CD4-positive, alpha-beta T cell (primary cell): ENCODE results near the gene IER5. TPM values are rescaled to one million over a fixed set of nuclear protein-coding genes. Genes with fewer than 3 reads are reported as not detected.

Source experiments
- ATAC-seq: fragments of 200-7000 bp; cut with Tn5 transposase; one replicate; pipeline ENCODE4 v1.10.0; 2022; ENCODE audit warnings: mild to moderate bottlenecking; ENCODE audit not compliant: poor library complexity
- CTCF ChIA-PET: fragments of 350-600 bp; sonication (Branson Sonifier 250); formaldehyde crosslinking; loops from one replicate; lab custom pipeline; 2021; ENCODE audit warnings: antibody characterized with exemption, inconsistent platforms; lab: Charles Lee
- POLR2A ChIA-PET: fragments of 350-600 bp; sonication (Branson Sonifier 250); formaldehyde crosslinking; loops from one replicate; lab custom pipeline; 2021; ENCODE audit warnings: antibody characterized with exemption, inconsistent platforms; lab: Charles Lee
- DNase-seq, 14 experiments: peaks; one replicate each; pipeline ENCODE4 v3.0.0-alpha.2; 2013 to 2020; ENCODE audit warnings: mixed read lengths in 2 of 14
- H3K27ac ChIP-seq, 2 donors: one replicate each; pipeline versions ENCODE4 v1.5.1 to v1.7.0; 2013; ENCODE audit warnings: low read length in 2 of 2, low read depth in 1 of 2, mild to moderate bottlenecking in 1 of 2
- H3K27me3 ChIP-seq, 2 experiments: 1 replicate in 1 of 2; 2 replicates in 1 of 2; pipeline versions ENCODE4 v1.6.1 to v1.7.0; 2013; ENCODE audit warnings: low read length in 2 of 2, control low read depth in 1 of 2, mild to moderate bottlenecking in 1 of 2, moderate library complexity in 1 of 2; ENCODE audit not compliant: insufficient read depth in 2 of 2, control insufficient read depth in 1 of 2
- H3K36me3 ChIP-seq: one replicate; pipeline ENCODE4 v1.6.1; 2013; ENCODE audit warnings: low read length, control low read depth; ENCODE audit not compliant: insufficient read depth
- H3K4me1 ChIP-seq: one replicate; pipeline ENCODE4 v1.6.1; 2013; ENCODE audit warnings: low read length, control low read depth; ENCODE audit not compliant: insufficient read depth
- H3K4me3 ChIP-seq: one replicate; pipeline ENCODE4 v1.5.1; 2013; ENCODE audit warnings: mild to moderate bottlenecking, low read length, moderate library complexity
- H3K9me3 ChIP-seq, 2 experiments: 1 replicate in 1 of 2; 2 replicates in 1 of 2; pipeline versions ENCODE4 v1.6.1 to v1.7.0; 2013; ENCODE audit warnings: low read length in 2 of 2, mild to moderate bottlenecking in 2 of 2, control low read depth in 1 of 2, moderate library complexity in 1 of 2; ENCODE audit not compliant: control insufficient read depth in 1 of 2, insufficient read depth in 1 of 2
- H3K27ac Mint-ChIP-seq: one replicate; pipeline ENCODE4 v1.8.0; 2020; ENCODE audit warnings: mixed read lengths
- H3K27me3 Mint-ChIP-seq: one replicate; pipeline ENCODE4 v1.8.0; 2021; ENCODE audit warnings: mixed read lengths
- H3K36me3 Mint-ChIP-seq: one replicate; pipeline ENCODE4 v1.8.0; 2021; ENCODE audit warnings: low read depth, mixed read lengths
- H3K4me1 Mint-ChIP-seq: one replicate; pipeline ENCODE4 v1.8.0; 2021; ENCODE audit warnings: low read depth, mixed read lengths
- H3K4me3 Mint-ChIP-seq: one replicate; pipeline ENCODE4 v1.8.0; 2020; ENCODE audit warnings: mild to moderate bottlenecking, mixed read lengths
- H3K9me3 Mint-ChIP-seq: one replicate; pipeline ENCODE4 v1.8.0; 2020; ENCODE audit warnings: mixed read lengths
- intact Hi-C, 2 experiments: fragments of 100-400 bp; cut with DNase I in 1 of 2; cut with micrococcal nuclease in 1 of 2; formaldehyde crosslinking; loops; one replicate each; pipeline versions ENCODE4 v1.15.1 to v1.9.0; 2023 to 2025; cut with DNase I, micrococcal nuclease
- total RNA-seq, 174 experiments: library from RNA in 2 of 174; stranded (reverse) in 2 of 174; gene quantifications; one replicate each; pipeline ENCODE4 v1.2.3 and lab custom pipeline; 2021 to 2026
- TF ChIP-seq, protein P1 (sequence below): fragments of 200-600 bp; IDR thresholded peaks from one replicate; pipeline ENCODE4 v1.8.0; 2022; ENCODE audit warnings: antibody characterized with exemption, mild to moderate bottlenecking

Gene IER5
- total RNA-seq, 2 experiments from 2014 or later, result 53.8 to 54.1 TPM

- Mint-ChIP-seq H3K4me3 (peak overlapping the region; percentile 88), H3K36me3 (no peaks in the 10 kb centered on the region), H3K27ac (peak overlapping the region; percentile 72), H3K27me3 (no peaks in the 10 kb centered on the region), H3K4me1 (peaks cover 72% of the 10 kb centered on the region), H3K9me3 (no peaks in the 10 kb centered on the region)
- H3K9me3 ChIP-seq, result no peaks in the 10 kb centered on the region
- TF ChIP-seq, protein P1, sequence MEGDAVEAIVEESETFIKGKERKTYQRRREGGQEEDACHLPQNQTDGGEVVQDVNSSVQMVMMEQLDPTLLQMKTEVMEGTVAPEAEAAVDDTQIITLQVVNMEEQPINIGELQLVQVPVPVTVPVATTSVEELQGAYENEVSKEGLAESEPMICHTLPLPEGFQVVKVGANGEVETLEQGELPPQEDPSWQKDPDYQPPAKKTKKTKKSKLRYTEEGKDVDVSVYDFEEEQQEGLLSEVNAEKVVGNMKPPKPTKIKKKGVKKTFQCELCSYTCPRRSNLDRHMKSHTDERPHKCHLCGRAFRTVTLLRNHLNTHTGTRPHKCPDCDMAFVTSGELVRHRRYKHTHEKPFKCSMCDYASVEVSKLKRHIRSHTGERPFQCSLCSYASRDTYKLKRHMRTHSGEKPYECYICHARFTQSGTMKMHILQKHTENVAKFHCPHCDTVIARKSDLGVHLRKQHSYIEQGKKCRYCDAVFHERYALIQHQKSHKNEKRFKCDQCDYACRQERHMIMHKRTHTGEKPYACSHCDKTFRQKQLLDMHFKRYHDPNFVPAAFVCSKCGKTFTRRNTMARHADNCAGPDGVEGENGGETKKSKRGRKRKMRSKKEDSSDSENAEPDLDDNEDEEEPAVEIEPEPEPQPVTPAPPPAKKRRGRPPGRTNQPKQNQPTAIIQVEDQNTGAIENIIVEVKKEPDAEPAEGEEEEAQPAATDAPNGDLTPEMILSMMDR, result no peak
- peak in 1 of 14 experiments; percentile 40 for DNase-seq
- intact Hi-C loops, result loop anchor here (1.0 to 10.0 kb wide), 3 partner anchors 14 to 949 kb away; partner anchors contain the start of gene QSOX1 (in 1 of the 2)
- H3K27me3 ChIP-seq, result no peaks in the 10 kb centered on the region
- H3K27ac ChIP-seq, result peak overlapping the region; percentile 58 to 72
- ATAC-seq, result peak; percentile 36
- peaks cover 61% of the 10 kb centered on the region for H3K4me1 ChIP-seq
- CTCF ChIA-PET, result interaction anchor here (0.9 to 5.4 kb wide), 5 partner anchors 13 to 1290 kb away, joined by 3 to 31 read pairs (median 19); no protein-coding TSS in a partner anchor
- POLR2A ChIA-PET, result interaction anchor here (0.6 to 11.2 kb wide), 14 partner anchors 9 to 602 kb away, joined by 3 to 231 read pairs (median 6); partner anchors contain the start of genes ACBD6 and IER5
- H3K4me3 ChIP-seq, result peak overlapping the region; percentile 80
- H3K36me3 ChIP-seq, result no peaks in the 10 kb centered on the region
Measured at GRCh38 chr1:181104042-181104789, 15.7 kb downstream of the IER5 start.

GRCh38 chr1:181104790-181105133, 16.3 kb downstream of the IER5 start:
- peak overlapping the region; percentile 58 to 72 for H3K27ac ChIP-seq
- Mint-ChIP-seq H3K27ac (peak overlapping the region; percentile 72), H3K4me3 (peak overlapping the region; percentile 88), H3K9me3 (no peaks in the 10 kb centered on the region), H3K36me3 (no peaks in the 10 kb centered on the region), H3K27me3 (no peaks in the 10 kb centered on the region), H3K4me1 (peaks cover 67% of the 10 kb centered on the region)
- no peaks in the 10 kb centered on the region for H3K36me3 ChIP-seq
- H3K9me3 ChIP-seq, result no peaks in the 10 kb centered on the region
- ATAC-seq, result no peak
- TF ChIP-seq, protein P1, result peak; percentile 33
- CTCF ChIA-PET, result interaction anchor here (0.9 to 5.4 kb wide), 6 partner anchors 10 to 1290 kb away, joined by 3 to 31 read pairs (median 11); no protein-coding TSS in a partner anchor
- peak in 12 of 14 experiments; percentile 24 to 77 (median 36) for DNase-seq
- no peaks in the 10 kb centered on the region for H3K27me3 ChIP-seq
- peaks cover 55% of the 10 kb centered on the region for H3K4me1 ChIP-seq
- intact Hi-C loops, result loop anchor here (1.0 to 10.0 kb wide), 6 partner anchors 14 to 950 kb away; partner anchors contain the start of genes IER5 (in 1 of the 2), QSOX1 (in 1 of the 2), STX6 (in 1 of the 2) and XPR1 (in 1 of the 2)
- POLR2A ChIA-PET, result interaction anchor here (0.5 to 11.2 kb wide), 17 partner anchors 9 to 1511 kb away, joined by 3 to 231 read pairs (median 6); partner anchors contain the start of genes ACBD6 and IER5
- H3K4me3 ChIP-seq, result peak overlapping the region; percentile 80

GRCh38 chr1:181105134-181106021, 16.9 kb downstream of the IER5 start:
- POLR2A ChIA-PET, result interaction anchor here (0.5 to 11.2 kb wide), 17 partner anchors 10 to 1510 kb away, joined by 3 to 231 read pairs (median 6); partner anchors contain the start of genes ACBD6 and IER5
- peak overlapping the region; percentile 88 for H3K4me3 Mint-ChIP-seq
- no peaks in the 10 kb centered on the region for H3K27me3 Mint-ChIP-seq

More at GRCh38 chr1:181105134-181106021, 16.9 kb downstream of the IER5 start:
- Histone ChIP-seq H3K4me3 (peak overlapping the region; percentile 80), H3K9me3 (no peaks in the 10 kb centered on the region), H3K27me3 (no peaks in the 10 kb centered on the region), H3K36me3 (no peaks in the 10 kb centered on the region), H3K27ac (peak overlapping the region; percentile 58 to 72), H3K4me1 (peaks cover 49% of the 10 kb centered on the region)
- CTCF ChIA-PET, result interaction anchor here (0.8 to 5.4 kb wide), 8 partner anchors 10 to 1291 kb away, joined by 3 to 31 read pairs (median 3); partner anchors contain the start of gene XPR1
- intact Hi-C loops, result loop anchor here in 1 of 2 experiments (1.0 to 10.0 kb wide), 6 partner anchors 17 to 951 kb away; partner anchors contain the start of genes IER5, QSOX1, STX6 and XPR1
- TF ChIP-seq, protein P1, result peak; percentile 1
- no peaks in the 10 kb centered on the region for H3K9me3 Mint-ChIP-seq
- H3K4me1 Mint-ChIP-seq, result peaks cover 60% of the 10 kb centered on the region
- peak overlapping the region; percentile 67 for H3K27ac Mint-ChIP-seq
- ATAC-seq (peak; percentile 88), DNase-seq (peak; percentile 86 to 97 (median 94))
- H3K36me3 Mint-ChIP-seq, result no peaks in the 10 kb centered on the region
